GM12872 (cell line): ENCODE data around the gene COG3.

ENCODE experiments used
- TF ChIP-seq, protein P1 (sequence below): IDR thresholded peaks from 3 replicates; pipeline ENCODE4 v1.5.1; 2011; ENCODE audit warnings: low read depth, mild to moderate bottlenecking, low read length, moderate library complexity; ENCODE audit not compliant: insufficient read depth

COG3 gene

DNA sequence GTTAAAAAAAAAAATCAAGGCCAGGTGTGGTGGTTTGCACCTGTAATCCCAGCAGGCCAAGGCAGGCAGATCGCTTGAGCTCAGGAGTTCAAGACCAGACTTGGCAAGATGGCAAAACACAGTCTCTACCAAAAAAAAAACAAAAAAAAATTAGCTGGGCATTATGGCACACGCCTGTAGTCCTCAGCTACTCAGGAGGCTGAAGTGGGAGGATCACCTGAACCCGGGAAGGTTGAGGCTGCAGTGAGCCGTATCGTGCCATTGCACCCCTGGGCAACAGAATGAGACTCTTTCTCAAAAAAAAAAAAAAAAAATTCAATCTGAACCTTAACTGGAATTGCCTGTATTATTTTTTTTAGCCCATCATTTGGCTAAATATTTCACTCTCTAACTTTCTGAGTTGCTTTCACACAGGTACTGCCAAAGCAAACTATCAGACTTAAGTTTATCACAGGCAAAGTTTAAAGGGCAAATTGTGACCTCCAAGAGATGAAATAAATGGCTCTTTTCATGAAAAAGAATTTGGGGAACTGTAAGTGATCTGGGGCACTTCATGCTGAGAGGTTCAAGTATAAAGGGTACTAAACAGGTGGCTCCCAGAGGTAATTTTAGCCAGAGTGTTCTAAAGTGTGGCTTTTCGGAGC is 31.9 kb upstream of the COG3 start:
- TF ChIP-seq, protein P1, sequence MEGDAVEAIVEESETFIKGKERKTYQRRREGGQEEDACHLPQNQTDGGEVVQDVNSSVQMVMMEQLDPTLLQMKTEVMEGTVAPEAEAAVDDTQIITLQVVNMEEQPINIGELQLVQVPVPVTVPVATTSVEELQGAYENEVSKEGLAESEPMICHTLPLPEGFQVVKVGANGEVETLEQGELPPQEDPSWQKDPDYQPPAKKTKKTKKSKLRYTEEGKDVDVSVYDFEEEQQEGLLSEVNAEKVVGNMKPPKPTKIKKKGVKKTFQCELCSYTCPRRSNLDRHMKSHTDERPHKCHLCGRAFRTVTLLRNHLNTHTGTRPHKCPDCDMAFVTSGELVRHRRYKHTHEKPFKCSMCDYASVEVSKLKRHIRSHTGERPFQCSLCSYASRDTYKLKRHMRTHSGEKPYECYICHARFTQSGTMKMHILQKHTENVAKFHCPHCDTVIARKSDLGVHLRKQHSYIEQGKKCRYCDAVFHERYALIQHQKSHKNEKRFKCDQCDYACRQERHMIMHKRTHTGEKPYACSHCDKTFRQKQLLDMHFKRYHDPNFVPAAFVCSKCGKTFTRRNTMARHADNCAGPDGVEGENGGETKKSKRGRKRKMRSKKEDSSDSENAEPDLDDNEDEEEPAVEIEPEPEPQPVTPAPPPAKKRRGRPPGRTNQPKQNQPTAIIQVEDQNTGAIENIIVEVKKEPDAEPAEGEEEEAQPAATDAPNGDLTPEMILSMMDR: no peak

DNA sequence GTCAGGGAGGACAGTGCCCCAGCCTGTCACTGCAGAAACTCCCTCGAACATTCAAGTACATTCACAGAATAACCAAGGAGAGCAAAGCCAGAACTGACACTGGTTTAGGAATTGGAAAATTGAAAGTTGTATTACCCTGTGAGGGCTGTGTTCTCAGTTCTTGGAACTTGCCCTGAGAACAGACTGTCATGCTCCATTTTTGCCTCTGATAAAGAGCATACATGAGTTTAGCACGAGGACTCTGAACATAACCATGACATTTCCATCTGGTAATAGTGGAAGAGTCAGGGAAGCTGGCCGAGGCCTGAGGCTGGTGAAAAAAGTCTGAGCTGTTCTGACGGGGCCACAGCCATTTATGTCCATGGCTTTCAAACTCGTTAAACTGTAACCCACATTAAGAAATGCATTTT is 31.4 kb upstream of the COG3 start:
- TF ChIP-seq, protein P1: no peak

- TF ChIP-seq, protein P1: no peak
Observed at GRCh38 chr13:45434556-45435371, 30.0 kb upstream of the COG3 start.

DNA sequence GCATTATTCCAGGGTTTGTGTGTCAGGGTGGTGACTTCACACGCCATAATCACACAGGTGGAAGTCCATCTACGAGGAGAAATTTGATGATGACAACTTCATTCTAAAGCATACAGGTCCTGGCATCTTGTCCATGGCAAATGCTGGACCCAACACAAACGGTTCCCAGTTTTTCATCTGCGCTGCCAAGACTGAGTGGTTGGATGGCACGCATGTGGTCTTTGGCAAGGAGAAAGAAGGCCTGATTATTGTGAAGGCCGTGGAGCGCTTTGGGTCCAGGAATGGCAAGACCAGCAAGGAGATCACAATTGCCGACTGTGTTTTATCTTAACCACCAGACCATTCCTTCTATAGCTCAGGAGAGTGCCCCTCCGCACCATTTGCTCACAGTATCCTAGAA is 28.4 kb upstream of the COG3 start:
- TF ChIP-seq, protein P1: no peak

- TF ChIP-seq, protein P1: no peak
Observed at GRCh38 chr13:45436953-45437352, 27.8 kb upstream of the COG3 start.

DNA sequence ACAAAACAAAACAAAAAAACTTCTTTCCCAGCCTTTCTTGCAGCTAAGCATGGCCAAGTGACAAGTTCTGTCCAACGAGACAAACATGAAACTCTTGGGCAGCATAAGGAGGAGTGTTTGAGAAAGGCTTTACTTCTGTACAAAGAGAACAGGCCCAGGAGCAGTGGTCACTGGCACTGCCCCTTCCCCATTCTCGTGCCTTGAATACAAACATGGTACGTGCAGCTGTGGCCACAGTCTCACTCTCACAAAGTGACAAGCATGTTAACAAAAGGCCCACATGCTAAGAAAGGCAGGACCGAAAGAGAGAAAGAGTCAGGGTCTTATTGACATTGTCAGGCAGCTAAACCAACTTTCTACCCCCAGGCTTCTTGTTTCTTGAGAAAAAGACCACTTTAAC is 26.8 kb upstream of the COG3 start:
- TF ChIP-seq, protein P1: no peak

DNA sequence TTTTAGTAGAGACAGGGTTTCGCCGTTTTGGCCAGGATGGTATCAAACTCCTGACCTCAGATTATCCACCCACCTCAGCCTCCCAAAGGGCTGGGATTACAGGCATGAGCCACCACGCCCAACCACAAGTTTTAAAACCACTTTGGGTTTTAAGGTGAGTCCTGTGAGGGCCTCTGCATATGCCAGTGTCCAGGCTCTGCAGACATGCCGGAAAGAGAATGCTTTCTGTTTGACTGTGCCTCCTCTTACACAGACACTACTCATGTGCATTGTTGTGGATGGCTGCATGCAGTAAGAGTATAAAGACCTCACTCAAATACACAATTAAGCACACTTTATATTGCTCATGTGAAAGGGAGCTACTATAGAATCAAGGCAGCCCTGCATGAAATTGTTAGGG is 25.7 kb upstream of the COG3 start:
- TF ChIP-seq, protein P1: no peak
